Measurements from ENCODE around the gene MAMDC2.

Gene MAMDC2

GRCh38 chr9:70066874-70067273 lies 23.2 kb downstream of the MAMDC2 start:
- DNase-seq = no peak

GRCh38 chr9:70069704-70070103 lies 26.1 kb downstream of the MAMDC2 start:
- DNase-seq = no peak

- DNase-seq = no peak
These were observed 29.5 kb downstream of the MAMDC2 start for GRCh38 chr9:70073193-70073592.

GRCh38 chr9:70073756-70074155 lies 30.1 kb downstream of the MAMDC2 start:
- no peak for DNase-seq

- DNase-seq = no peak
These were observed 33.0 kb downstream of the MAMDC2 start for GRCh38 chr9:70076678-70077077.

DNA sequence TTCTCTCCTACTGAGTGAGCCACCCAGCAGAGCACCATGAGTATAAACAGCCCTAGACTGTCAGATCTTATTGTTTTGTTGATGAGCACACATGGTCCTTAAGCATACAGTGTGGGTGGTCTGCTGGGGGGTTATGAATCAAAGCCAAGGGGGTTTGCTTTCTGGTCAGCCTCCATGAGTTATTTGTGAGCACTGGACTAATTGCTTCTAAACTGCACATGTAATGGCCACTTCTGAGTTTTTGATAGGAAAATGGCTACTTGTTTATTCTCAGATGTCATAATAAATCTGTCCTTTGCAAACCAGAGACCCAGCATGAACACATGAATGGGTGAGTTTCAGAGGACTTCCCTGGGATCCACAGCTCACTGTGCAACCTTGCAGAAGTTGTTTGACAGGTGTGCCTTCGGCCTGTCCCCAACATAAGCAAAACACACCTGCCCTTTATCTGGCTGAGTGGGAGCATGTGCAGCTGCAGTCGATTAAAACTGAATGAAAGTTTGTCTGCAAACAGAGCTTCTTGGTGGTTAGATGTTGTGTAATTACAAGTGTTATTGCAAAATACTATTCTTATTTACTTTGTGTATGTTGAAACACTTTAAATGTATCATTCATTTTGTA lies 35.9 kb downstream of the MAMDC2 start:
- no peak for DNase-seq

DNA sequence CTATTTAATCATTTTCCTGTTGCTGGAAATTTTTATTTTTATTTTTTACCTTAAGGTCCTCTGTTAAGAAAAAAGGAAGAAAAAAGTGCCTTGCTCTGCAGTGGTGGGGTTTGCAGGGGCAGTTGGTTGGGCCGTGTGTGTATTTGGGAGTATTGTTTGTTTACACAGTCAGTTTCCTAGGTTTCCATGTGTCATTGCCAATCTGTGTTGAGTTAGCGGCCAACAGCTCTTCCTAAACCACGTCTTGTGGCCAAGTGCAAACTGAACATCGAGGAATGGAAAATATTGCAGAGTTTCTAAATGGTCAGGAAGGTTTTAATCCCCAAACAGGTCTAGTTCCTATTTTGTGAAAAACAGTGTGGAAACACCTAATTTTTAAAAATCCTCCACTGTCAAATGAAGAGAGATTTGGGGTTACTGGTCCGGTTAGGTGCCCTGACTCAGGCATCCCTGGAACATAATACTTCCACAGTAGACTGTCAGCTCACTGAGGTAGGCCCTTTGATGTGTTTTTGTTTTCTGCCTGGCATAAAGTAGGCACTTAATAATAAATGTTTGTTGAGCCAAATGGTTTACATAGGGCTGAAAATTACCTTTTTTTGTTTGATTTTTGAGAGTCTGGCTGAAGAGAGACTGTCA lies 37.0 kb downstream of the MAMDC2 start:
- DNase-seq = no peak

DNA sequence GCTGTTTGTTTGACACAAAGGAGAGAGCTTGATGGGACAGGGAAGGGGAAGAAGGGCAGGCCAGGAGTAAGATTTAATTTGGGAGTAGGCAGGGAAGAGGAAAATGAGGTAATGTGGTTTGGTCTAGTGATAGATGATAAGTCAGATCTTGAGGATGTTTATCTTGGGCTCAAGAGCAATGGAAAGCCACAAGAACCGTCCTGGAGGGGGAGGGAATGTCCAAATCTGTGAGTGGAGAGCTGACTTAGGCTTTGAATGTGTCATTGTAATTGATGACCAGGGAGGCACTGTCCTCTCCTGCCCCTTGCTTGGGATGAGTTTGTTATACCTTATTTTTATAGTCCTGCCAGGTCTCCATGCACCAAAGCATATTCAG lies 37.5 kb downstream of the MAMDC2 start:
- no peak for DNase-seq

DNA sequence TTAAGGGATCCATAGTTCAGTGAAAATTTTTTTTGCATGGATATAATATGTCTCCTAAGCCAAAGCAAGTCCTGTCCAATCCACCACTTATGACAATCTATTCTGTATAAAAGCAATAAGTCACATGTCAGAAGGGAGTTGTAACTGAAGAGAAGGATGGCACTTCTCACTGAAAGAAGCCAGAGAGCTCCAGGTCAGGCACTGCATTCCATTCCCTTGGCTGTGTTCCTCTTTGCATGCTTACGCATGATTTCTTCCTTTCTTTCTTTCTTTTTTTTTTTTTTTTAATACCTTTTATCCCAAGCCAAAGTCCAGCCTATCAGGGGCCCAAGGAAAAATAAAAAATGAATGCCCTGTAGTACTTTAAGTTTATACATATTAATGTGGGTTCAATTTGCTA lies 39.8 kb downstream of the MAMDC2 start:
- no peak for DNase-seq

- DNase-seq = no peak
These were observed 41.6 kb downstream of the MAMDC2 start for GRCh38 chr9:70085241-70085640.

DNA sequence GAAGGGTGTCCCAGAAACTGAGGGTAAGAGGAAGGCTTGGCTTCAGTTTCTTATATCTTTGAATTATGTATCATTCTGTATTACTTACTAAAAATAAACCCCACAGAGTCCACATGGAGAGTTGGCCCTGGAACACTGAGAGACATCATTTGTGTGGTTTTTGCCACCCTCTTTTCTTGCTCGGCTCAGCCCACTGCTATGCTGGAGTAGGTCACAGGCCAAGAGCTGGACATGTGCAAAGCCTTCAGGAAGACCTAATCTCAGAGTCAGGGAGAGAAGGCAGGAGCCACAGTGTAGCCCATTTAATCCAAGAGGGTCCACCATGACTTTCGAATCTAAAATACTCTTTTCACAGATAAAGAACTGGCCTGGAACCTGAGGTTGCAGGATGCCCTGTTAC lies 47.5 kb downstream of the MAMDC2 start:
- no peak for DNase-seq

GRCh38 chr9:70091572-70091971 lies 47.9 kb downstream of the MAMDC2 start:
- no peak for DNase-seq

GRCh38 chr9:70092190-70092589 lies 48.5 kb downstream of the MAMDC2 start:
- DNase-seq = no peak

- no peak for DNase-seq
These were observed 49.4 kb downstream of the MAMDC2 start for GRCh38 chr9:70093095-70093494.

GRCh38 chr9:70093944-70094343 lies 50.3 kb downstream of the MAMDC2 start:
- no peak for DNase-seq

GRCh38 chr9:70094747-70095146 lies 51.1 kb downstream of the MAMDC2 start:
- DNase-seq = no peak

DNA sequence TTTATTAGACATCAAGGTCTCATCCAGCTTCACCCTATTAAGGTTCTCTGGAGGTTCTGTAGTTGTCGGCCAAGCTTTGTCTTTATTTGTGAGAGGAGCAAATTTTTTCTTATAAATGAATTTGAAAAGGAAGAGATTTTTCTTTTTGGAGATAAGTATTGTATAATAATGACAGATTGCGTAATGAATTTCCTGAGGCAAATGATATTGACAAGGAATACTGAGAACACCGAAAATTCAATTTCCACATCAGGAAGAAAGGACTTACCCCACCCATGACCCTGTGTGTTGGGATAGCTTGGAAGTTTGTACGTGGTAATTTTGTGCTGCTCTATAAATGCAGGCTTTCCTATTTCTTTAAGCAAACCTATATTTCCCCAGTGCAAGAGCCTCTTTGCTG lies 53.5 kb downstream of the MAMDC2 start:
- DNase-seq = no peak

DNA sequence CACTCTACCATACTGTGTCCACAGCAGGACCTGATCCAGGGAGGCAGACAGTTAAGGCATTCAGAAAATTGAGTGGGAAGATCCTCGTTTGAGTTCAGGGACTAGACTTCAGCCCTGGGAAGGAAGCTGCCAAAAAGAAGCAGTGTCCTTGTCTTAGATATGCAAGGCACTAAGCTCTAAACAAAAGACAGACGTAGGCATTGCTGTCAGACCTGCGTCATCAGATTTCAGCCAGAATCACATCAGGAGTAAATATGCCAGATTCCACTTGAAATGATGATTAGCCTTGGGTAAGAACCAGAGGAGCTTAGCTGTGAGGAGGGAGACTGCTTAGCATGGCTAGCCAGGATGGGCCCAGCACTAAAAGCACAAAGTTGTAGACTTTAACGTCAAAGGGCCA lies 56.7 kb downstream of the MAMDC2 start:
- no peak for DNase-seq

GRCh38 chr9:70101265-70101664 lies 57.6 kb downstream of the MAMDC2 start:
- DNase-seq = no peak

- DNase-seq = no peak
These were observed 61.5 kb downstream of the MAMDC2 start for GRCh38 chr9:70105147-70105546.

DNA sequence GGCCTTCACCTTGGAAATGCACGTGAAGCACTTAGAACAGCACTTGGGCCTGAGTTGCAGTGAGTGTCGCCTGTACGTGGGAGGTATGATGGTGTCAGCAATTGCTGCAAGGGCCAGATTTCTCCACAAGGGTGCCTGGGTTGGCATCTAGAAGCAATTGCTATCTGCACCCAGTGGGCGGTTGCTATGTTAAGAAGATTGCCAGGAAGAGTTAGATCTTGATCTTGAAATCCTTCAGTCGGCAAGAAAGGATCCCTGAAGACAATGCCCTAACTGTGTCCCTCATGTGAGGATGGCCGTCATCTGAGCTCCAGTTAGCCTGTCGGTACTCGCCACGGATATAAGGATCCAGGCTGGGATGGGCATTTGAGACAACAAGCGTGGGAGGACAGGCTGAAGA lies 62.9 kb downstream of the MAMDC2 start:
- DNase-seq = no peak

GRCh38 chr9:70107558-70107957 lies 63.9 kb downstream of the MAMDC2 start:
- DNase-seq = no peak

- no peak for DNase-seq
These were observed 64.5 kb downstream of the MAMDC2 start for GRCh38 chr9:70108181-70108580.

GRCh38 chr9:70110194-70111041 lies 66.8 kb downstream of the MAMDC2 start:
- no peak for DNase-seq

Measured in T-helper 1 cell (primary cell).